ENCODE measurements around the gene CCDC9. TPM values are rescaled to one million over a fixed set of nuclear protein-coding genes. Genes with fewer than 3 reads are reported as not detected.

Gene CCDC9
- total and polyA plus RNA-seq, 2 donors (not counting 1 experiment from before 2014, with no cell fraction given), result 7.2 to 8.1 TPM

DNA sequence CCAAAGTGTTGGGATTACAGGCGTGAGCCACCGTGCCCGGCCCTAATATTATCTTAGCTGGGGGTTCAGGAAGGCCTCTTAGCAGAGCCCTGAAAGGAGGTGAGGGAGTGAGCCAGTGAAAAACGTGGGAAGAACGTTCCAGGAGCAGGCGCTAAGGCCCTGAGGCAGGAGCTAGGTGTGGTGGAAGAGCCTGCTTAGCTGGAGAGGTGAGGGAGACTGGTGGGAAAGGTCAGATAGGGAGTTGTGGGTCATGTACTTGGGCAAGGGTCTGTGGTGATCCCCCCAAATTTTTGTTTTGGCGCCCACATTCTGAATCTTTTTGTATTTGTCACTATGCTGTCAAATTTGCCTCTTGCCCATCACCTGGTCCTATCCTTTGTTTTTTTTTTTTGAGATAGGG, 13.3 kb downstream of the CCDC9 start:
- no peaks in the 10 kb centered on the region for H4K20me1 ChIP-seq (ENCODE audit: control insufficient read depth, extremely low read depth, insufficient read depth, low read length)
- no peak overlapping the region for H3K9ac ChIP-seq (ENCODE audit: insufficient read depth, low read length)
- DNase-seq (ENCODE audit: low read depth in 2 of 2), result no peak
- no peak for TF ChIP-seq EZH2 (IDR thresholded peaks at IDR 0.05; ENCODE audit: low read length, missing control alignments)
- TF ChIP-seq, protein P1, sequence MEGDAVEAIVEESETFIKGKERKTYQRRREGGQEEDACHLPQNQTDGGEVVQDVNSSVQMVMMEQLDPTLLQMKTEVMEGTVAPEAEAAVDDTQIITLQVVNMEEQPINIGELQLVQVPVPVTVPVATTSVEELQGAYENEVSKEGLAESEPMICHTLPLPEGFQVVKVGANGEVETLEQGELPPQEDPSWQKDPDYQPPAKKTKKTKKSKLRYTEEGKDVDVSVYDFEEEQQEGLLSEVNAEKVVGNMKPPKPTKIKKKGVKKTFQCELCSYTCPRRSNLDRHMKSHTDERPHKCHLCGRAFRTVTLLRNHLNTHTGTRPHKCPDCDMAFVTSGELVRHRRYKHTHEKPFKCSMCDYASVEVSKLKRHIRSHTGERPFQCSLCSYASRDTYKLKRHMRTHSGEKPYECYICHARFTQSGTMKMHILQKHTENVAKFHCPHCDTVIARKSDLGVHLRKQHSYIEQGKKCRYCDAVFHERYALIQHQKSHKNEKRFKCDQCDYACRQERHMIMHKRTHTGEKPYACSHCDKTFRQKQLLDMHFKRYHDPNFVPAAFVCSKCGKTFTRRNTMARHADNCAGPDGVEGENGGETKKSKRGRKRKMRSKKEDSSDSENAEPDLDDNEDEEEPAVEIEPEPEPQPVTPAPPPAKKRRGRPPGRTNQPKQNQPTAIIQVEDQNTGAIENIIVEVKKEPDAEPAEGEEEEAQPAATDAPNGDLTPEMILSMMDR (conservative IDR thresholded peaks at IDR 0.05 in 1 of 2, IDR thresholded peaks at IDR 0.05 in 1 of 2; ENCODE audit: low read depth in 1 of 2, low read length in 2 of 2), result no peak
- H2AFZ ChIP-seq (ENCODE audit: low read length), result no peak overlapping the region
- no peaks in the 10 kb centered on the region for H3K79me2 ChIP-seq (ENCODE audit: control insufficient read depth, insufficient read depth, low read length)
- H3K27ac ChIP-seq (ENCODE audit: insufficient read depth, low read length), result no peak overlapping the region
- H3K27me3 ChIP-seq (ENCODE audit: control insufficient read depth, insufficient read depth, low read length), result no peaks in the 10 kb centered on the region
- H3K36me3 ChIP-seq (ENCODE audit: control insufficient read depth, insufficient read depth, low read length), result peaks cover 14% of the 10 kb centered on the region
- H3K4me3 ChIP-seq (replicated peaks in 1 of 4; ENCODE audit: control extremely low read depth in 1 of 4, insufficient read depth in 1 of 4, low read depth in 3 of 4, low read length in 4 of 4), result no peak overlapping the region
- H3K9me3 ChIP-seq (ENCODE audit: control insufficient read depth, insufficient read depth, low read depth, low read length), result no peaks in the 10 kb centered on the region
- H3K4me2 ChIP-seq (ENCODE audit: extremely low read depth, insufficient read depth, low read length), result no peak overlapping the region
- peaks cover 9% of the 10 kb centered on the region for H3K4me1 ChIP-seq (ENCODE audit: control insufficient read depth, extremely low read depth, insufficient read depth, low read length)

DNA sequence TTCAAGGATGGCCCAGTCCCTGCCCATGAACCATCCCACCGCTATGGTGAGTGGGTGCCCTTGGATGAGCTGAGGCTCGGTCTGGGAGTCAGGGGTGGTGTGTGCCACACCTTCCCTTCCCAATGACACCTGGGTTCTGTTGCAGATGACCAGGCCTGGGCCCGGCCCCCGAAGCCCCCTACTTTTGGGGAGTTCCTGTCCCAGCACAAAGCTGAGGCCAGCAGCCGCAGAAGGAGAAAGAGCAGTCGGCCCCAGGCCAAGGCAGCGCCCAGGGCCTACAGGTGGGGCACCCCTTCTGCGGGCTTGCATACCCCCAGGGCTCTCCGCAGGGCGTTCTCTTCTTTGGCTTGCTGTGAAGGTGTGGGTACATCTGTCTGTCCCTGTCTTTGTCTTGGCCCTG, 14.1 kb downstream of the CCDC9 start:
- no peak for DNase-seq (ENCODE audit: low read depth in 2 of 2)
- Histone ChIP-seq H3K4me1 (ENCODE audit: control insufficient read depth, extremely low read depth, insufficient read depth, low read length) (peaks cover 11% of the 10 kb centered on the region), H3K4me2 (ENCODE audit: extremely low read depth, insufficient read depth, low read length) (no peak overlapping the region), H2AFZ (ENCODE audit: low read length) (no peak overlapping the region), H3K27me3 (ENCODE audit: control insufficient read depth, insufficient read depth, low read length) (no peaks in the 10 kb centered on the region), H3K79me2 (ENCODE audit: control insufficient read depth, insufficient read depth, low read length) (no peaks in the 10 kb centered on the region), H3K9me3 (ENCODE audit: control insufficient read depth, insufficient read depth, low read depth, low read length) (no peaks in the 10 kb centered on the region), H3K27ac (ENCODE audit: insufficient read depth, low read length) (no peak overlapping the region), H4K20me1 (ENCODE audit: control insufficient read depth, extremely low read depth, insufficient read depth, low read length) (no peaks in the 10 kb centered on the region), H3K4me3 (replicated peaks in 1 of 4; ENCODE audit: control extremely low read depth in 1 of 4, insufficient read depth in 1 of 4, low read depth in 3 of 4, low read length in 4 of 4) (no peak overlapping the region), H3K9ac (ENCODE audit: insufficient read depth, low read length) (no peak overlapping the region), H3K36me3 (ENCODE audit: control insufficient read depth, insufficient read depth, low read length) (peaks cover 16% of the 10 kb centered on the region)
- no peak for TF ChIP-seq EZH2 (IDR thresholded peaks at IDR 0.05; ENCODE audit: low read length, missing control alignments)
- TF ChIP-seq, protein P1 (conservative IDR thresholded peaks at IDR 0.05 in 1 of 2, IDR thresholded peaks at IDR 0.05 in 1 of 2; ENCODE audit: low read depth in 1 of 2, low read length in 2 of 2), result no peak

DNA sequence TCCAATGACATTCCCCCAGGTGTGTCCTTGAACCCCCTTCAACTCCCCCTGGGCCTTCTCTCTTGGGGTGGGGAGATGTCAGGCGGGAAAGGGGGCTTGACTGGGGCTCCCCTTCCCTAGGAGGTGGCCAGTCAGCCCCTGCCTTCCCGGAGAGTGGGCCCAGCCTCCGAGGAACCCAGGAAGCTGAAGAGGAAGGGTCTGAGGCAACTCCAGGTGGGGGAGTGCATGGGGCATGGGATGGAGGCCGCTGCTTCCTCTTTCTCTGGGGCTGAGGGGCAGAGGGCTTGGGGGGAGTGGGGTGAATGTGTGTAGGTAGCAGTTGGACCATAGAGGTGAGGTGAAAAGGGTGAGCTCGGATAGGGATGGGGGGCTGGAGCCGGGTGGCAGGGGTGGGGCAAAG, 15.6 kb downstream of the CCDC9 start:
- DNase-seq (ENCODE audit: low read depth in 2 of 2), result no peak
- Histone ChIP-seq H3K27me3 (ENCODE audit: control insufficient read depth, insufficient read depth, low read length) (no peaks in the 10 kb centered on the region), H3K9me3 (ENCODE audit: control insufficient read depth, insufficient read depth, low read depth, low read length) (no peaks in the 10 kb centered on the region), H3K4me2 (ENCODE audit: extremely low read depth, insufficient read depth, low read length) (no peak overlapping the region), H3K79me2 (ENCODE audit: control insufficient read depth, insufficient read depth, low read length) (no peaks in the 10 kb centered on the region), H3K4me3 (replicated peaks in 1 of 4; ENCODE audit: control extremely low read depth in 1 of 4, insufficient read depth in 1 of 4, low read depth in 3 of 4, low read length in 4 of 4) (no peak overlapping the region), H2AFZ (ENCODE audit: low read length) (no peak overlapping the region), H3K36me3 (ENCODE audit: control insufficient read depth, insufficient read depth, low read length) (peaks cover 10% of the 10 kb centered on the region), H3K9ac (ENCODE audit: insufficient read depth, low read length) (no peak overlapping the region), H3K4me1 (ENCODE audit: control insufficient read depth, extremely low read depth, insufficient read depth, low read length) (peaks cover 22% of the 10 kb centered on the region), H3K27ac (ENCODE audit: insufficient read depth, low read length) (no peak overlapping the region), H4K20me1 (ENCODE audit: control insufficient read depth, extremely low read depth, insufficient read depth, low read length) (no peaks in the 10 kb centered on the region)
- TF ChIP-seq, protein P1 (conservative IDR thresholded peaks at IDR 0.05 in 1 of 2, IDR thresholded peaks at IDR 0.05 in 1 of 2; ENCODE audit: low read depth in 1 of 2, low read length in 2 of 2), result no peak
- TF ChIP-seq EZH2 (IDR thresholded peaks at IDR 0.05; ENCODE audit: low read length, missing control alignments), result no peak

Measured in fibroblast of lung (primary cell).